SK-N-MC (cell line): ENCODE data around the gene TJP1.

Source experiments
- EZH2 ChIP-seq: fragments of 200-600 bp; sonication (generic); IDR thresholded peaks from one replicate; pipeline ENCODE4 v1.6.1; 2017; ENCODE audit warnings: antibody characterized with exemption
- FOXP2 ChIP-seq: optimal IDR thresholded peaks from 2 replicates; pipeline ENCODE3; 2011; ENCODE audit warnings: mild to moderate bottlenecking, moderate library complexity; ENCODE audit not compliant: insufficient read depth; ENCODE audit errors: extremely low read length, control extremely low read depth
- POLR2AphosphoS5 ChIP-seq: IDR thresholded peaks from 2 replicates; pipeline ENCODE4 v1.6.1; 2012; ENCODE audit warnings: mild to moderate bottlenecking, low read depth, low read length, borderline replicate concordance

GRCh38 chr15:29838352-29839010, 16.2 kb upstream of the TJP1 start:
- TF ChIP-seq EZH2 (no peak), FOXP2 (no peak), POLR2AphosphoS5 (no peak)
